Measurements from ENCODE around the gene MIEN1.
"Not testable (repeated sequence)": the region's sequence is repeated elsewhere in the genome, so short reads cannot be mapped to it uniquely, and the experiment has no call there.

The MIEN1 gene

GRCh38 chr17:39716073-39716818 is 14.1 kb downstream of the MIEN1 start:
- DNase-seq (ENCODE audit: low read depth in 2 of 2) = no peak

GRCh38 chr17:39715375-39716072 is 14.8 kb downstream of the MIEN1 start:
- no peak for DNase-seq (ENCODE audit: low read depth in 2 of 2)

DNA sequence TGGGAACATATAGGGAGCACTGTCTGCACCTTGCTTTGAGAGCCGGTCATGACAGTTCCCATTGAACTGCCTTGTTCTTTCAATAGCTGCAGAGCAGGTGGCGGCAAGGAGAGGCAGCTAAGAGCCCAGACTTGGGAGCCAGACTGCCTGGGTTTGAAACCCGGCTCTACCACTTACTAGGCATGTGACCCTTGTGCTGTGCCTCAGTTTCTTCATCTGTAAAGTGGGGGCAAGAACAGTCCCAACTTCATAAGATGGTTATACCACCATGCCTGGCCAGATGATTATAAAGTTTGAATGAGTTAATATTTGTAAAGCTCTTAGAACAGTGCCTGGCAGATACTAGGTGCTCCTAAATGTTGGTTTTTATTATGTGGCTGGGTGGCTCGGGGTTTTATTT is 16.1 kb downstream of the MIEN1 start:
- DNase-seq (ENCODE audit: low read depth in 2 of 2) = no peak

- DNase-seq (ENCODE audit: low read depth in 2 of 2) = no peak
Observed at GRCh38 chr17:39711851-39712250, 18.5 kb downstream of the MIEN1 start.

GRCh38 chr17:39711071-39711470 is 19.3 kb downstream of the MIEN1 start:
- not testable (repeated sequence) for DNase-seq (ENCODE audit: low read depth in 2 of 2)

GRCh38 chr17:39709998-39710964 is 20.1 kb downstream of the MIEN1 start:
- no peak for DNase-seq (ENCODE audit: low read depth in 2 of 2)

- DNase-seq (ENCODE audit: low read depth in 2 of 2) = no peak
Observed at GRCh38 chr17:39709319-39709997, 20.9 kb downstream of the MIEN1 start.

DNA sequence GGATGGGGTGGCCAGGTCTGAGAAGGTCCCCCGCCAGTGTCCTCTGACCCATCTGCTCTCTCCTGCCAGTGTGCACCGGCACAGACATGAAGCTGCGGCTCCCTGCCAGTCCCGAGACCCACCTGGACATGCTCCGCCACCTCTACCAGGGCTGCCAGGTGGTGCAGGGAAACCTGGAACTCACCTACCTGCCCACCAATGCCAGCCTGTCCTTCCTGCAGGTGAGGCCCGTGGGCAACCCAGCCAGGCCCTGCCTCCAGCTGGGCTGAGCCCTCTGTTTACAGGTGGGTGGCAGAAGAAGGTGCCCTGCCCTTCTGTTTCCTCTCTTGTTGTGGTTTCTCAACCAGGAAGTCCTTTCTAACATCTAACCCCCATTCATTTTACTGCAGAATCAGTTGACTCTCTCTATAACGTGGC is 23.4 kb downstream of the MIEN1 start:
- DNase-seq (ENCODE audit: low read depth in 2 of 2) = no peak

DNA sequence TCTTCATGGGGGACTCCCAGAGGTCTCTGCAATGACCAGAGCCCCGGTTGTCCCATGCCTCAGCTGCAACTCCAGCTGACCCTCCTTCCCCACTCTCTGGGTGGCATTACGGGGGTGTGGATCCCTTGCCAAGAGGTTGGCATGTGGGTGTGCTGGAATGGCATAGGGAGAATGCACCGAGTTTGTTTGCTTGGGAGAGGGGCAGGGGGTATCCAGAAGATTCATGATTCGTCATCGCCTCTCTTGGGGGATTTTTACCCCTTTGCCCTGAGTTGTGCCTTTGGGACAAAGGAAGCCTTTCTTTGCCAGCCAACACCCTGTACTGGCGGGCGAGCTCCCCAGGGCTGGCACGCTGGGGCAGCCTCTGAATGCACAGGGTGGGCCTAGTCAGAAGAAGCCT is 23.9 kb downstream of the MIEN1 start:
- DNase-seq (ENCODE audit: low read depth in 2 of 2) = no peak

DNA sequence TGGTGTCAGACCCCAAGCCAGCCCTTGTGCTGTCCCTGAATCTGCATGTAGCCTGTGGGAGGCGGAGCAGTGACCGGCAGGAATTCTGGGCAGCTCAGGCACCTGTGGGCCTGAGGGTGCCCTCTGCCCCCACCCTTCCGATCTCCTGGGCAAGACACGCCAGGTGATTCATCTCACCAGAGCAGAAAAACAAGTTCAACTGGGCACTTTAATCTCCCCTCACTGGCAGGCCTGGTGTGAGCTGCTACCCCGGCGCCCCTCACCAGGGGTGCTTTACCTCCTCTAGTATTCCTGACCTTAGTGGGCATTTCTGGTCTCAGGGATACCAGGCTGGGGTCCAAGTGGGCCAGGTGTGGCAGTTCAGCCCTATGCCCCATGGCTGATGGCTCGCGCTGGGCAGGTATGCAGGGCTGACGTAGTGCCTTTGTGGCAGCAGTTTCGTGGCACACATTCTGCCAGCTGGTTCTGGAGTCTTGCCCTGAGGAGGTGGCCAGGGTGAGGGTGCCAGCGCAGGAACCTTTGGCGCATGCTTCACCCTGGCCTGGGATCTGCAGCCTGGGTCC is 24.5 kb downstream of the MIEN1 start:
- no peak for DNase-seq (ENCODE audit: low read depth in 2 of 2)

DNA sequence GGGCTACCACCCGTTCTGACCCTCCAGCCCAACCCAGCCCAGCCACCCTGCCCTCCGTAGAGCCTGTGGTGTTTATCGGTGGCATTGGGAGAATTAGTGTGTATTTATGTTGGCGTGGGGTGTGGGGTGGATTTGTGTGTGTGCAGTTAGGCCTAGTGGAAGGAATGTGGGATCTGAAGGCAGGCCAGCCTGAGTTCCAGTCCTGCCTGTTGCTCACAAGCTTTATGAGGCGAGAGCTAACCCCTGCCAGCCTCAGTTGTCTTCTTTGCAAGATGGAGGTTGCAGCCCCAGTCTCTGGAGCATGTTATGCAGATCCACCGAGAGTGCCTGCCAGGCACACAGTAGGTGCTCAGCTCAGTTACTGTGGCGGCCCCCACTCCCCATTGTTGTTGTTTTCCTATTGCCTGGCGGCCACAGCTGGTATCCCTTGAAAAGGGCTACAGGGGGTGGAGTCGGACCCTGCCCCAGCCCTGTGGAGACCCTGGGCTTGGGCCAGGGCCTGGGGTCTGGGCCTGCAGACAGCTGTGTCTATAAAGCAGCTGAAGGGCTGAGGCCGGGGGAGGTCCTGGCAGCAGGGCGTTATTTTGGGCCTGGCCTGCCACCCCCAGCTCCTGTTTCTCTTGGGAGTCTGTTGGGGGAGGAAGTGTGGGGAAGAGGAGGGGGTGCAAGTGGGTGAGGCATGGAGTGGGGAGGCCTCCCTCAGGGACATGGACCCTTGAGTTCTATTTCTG is 25.3 kb downstream of the MIEN1 start:
- no peak for DNase-seq (ENCODE audit: low read depth in 2 of 2)

DNA sequence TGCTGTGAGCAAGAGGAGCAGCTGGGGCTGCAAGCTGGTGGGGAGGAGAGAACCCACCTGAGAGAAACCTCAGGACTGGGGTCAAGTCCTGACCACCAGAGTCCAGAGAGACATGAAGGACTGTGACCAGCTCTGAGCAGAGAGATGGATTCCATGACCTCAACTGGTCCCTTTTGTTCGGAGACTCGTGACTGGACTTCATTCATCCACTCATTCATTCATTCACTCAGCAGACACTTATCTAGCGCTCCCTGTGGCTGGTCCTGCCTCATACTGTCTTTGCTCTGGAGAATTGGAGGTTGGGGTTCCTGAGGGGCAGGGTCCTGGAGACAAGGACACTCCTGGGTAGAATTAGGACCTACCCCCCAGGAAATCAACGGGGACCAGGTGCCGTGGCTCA is 26.4 kb downstream of the MIEN1 start:
- no peak for DNase-seq (ENCODE audit: low read depth in 2 of 2)

- DNase-seq (ENCODE audit: low read depth in 2 of 2) = no peak
Observed at GRCh38 chr17:39702901-39703893, 27.1 kb downstream of the MIEN1 start.

- DNase-seq (ENCODE audit: low read depth in 2 of 2) = no peak
Observed at GRCh38 chr17:39701784-39702422, 28.4 kb downstream of the MIEN1 start.

DNA sequence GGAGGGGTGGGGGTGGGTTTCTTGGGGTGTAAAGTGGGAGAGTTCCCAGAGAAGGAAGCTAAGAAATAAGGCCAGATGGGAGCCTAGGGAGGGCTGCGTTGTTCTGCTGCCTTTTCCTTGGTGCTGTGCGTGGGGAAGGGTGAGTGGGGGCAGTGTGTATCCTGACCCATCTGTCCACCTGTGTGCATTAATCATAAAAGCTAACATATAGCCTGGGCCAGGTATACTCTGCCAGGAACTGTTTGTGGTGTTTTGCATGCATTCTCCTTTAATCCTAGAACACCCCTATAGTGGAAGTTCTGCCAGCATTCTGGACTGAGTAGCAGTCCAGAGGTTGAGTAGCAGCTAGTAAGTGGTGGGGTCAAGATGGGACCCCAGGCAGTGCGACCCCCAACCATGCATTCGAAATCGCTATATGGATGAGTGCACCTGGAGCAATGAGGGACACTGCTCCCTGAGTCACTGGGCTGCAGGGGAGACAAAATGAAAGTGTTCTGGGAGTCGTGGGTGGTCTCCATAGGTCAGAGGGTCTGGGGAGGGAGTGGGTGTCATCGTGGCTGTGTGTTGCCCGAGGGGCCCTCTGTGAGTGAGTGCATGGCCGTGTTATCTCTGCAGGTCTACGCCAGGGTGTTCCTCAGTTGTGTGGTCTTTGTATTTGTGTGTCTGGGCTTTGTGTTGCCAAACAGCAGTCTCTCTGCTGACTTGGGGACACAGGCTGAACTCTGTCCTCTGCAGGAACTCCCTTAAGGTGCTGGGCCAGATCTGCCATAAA is 29.1 kb downstream of the MIEN1 start:
- no peak for DNase-seq (ENCODE audit: low read depth in 2 of 2)

DNA sequence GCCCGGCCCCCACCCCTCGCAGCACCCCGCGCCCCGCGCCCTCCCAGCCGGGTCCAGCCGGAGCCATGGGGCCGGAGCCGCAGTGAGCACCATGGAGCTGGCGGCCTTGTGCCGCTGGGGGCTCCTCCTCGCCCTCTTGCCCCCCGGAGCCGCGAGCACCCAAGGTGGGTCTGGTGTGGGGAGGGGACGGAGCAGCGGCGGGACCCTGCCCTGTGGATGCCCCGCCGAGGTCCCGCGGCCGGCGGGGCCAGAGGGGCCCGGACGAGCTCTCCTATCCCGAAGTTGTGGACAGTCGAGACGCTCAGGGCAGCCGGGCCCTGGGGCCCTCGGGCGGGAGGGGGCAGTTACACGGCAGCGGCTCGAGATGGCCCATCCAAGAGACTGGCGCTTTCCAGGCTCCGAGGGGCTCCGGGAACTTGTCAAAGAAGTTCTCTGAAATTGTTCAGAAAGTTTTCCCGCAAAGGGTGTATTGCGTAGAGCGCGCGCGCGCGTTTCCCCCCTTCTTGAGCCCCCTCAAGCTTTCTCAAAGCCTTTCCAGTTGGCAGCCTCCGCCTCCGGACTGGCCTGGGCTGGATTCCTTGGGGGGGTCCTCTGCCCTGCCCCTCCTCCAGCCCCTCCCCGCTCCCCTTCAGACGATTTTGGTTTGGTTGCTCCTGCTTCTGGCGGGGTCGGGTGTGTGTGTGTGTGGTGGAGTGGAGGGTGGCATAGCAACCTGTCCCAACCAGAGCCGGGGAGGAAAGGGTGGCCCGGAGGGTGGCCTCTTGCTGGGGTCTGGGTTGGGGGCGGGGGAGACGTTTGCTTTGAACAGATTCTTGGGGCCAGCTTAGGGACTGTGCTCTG is 30.0 kb downstream of the MIEN1 start:
- DNase-seq (ENCODE audit: low read depth in 2 of 2) = no peak

GRCh38 chr17:39699818-39700147 is 30.5 kb downstream of the MIEN1 start, which contains the start of gene ERBB2:
Gene ERBB2 (plus strand): TSS chr17:39700064. CDS start chr17:39700239, 175 bp downstream.
- DNase-seq (ENCODE audit: low read depth in 2 of 2) = no peak

Data from stimulated activated CD4-positive, alpha-beta T cell treated with anti-CD3 and anti-CD28 coated beads, Interleukin-12 subunit alpha, Interleukin-12 subunit beta, amount 100 ng/mL, for 24 hours (primary cell).